HepG2 (cell line): ENCODE data around the gene TASOR. TPM values are rescaled to one million over a fixed set of nuclear protein-coding genes. Genes with fewer than 3 reads are reported as not detected.

Source experiments
- BORCS8-MEF2B ChIP-seq: sonication (generic); formaldehyde crosslinking; IDR thresholded peaks from 2 replicates; pipeline ENCODE4 v1.8.0; 2022; ENCODE audit warnings: mild to moderate bottlenecking, missing genetic modification reagents
- DRAP1 ChIP-seq: IDR thresholded peaks from 2 replicates; pipeline ENCODE4 v1.6.1; 2016; ENCODE audit warnings: missing genetic modification reagents, missing compliant biosample characterization
- ETV5 ChIP-seq: IDR thresholded peaks from 2 replicates; pipeline ENCODE4 v1.6.1; 2018; ENCODE audit warnings: missing biosample characterization, missing genetic modification reagents, inconsistent platforms, borderline replicate concordance
- GATAD1 ChIP-seq: IDR thresholded peaks from 2 replicates; pipeline ENCODE4 v1.6.1; 2016; ENCODE audit warnings: missing genetic modification reagents, missing compliant biosample characterization
- GLMP ChIP-seq: sonication (generic); formaldehyde crosslinking; IDR thresholded peaks from 2 replicates; pipeline ENCODE4 v1.9.0; 2021; ENCODE audit warnings: missing genetic modification reagents, mild to moderate bottlenecking, borderline replicate concordance
- HMGXB4 ChIP-seq, 2 experiments: sonication (generic) in 1 of 2; formaldehyde crosslinking in 1 of 2; IDR thresholded peaks; 2 replicates each; pipeline versions ENCODE4 v1.4.0 to v1.6.1; 2018 to 2020; ENCODE audit warnings: missing genetic modification reagents in 2 of 2, borderline replicate concordance in 1 of 2, low read depth in 1 of 2, mild to moderate bottlenecking in 1 of 2, missing biosample characterization in 1 of 2
- KDM5B ChIP-seq: sonication (generic); formaldehyde crosslinking; IDR thresholded peaks from 2 replicates; pipeline ENCODE4 v1.4.0; 2020; ENCODE audit warnings: missing genetic modification reagents, mild to moderate bottlenecking, borderline replicate concordance
- MAFK ChIP-seq, 2 experiments: IDR thresholded peaks in 1 of 2; conservative IDR thresholded peaks in 1 of 2; 2 replicates each; pipeline ENCODE4 v1.6.1; 2011; ENCODE audit warnings: improper control_type of control experiment in 2 of 2, low read length in 2 of 2
- PHF20 ChIP-seq: sonication (generic); formaldehyde crosslinking; IDR thresholded peaks from 2 replicates; pipeline ENCODE4 v1.5.0; 2020; ENCODE audit warnings: mild to moderate bottlenecking, missing genetic modification reagents
- POLR2G ChIP-seq: fragments of 200-400 bp; formaldehyde crosslinking; IDR thresholded peaks from 2 replicates; pipeline ENCODE4 v1.6.1; 2018; ENCODE audit warnings: mild to moderate bottlenecking, low read depth, low read length, moderate library complexity
- RBFOX2 ChIP-seq: fragments of 200-400 bp; formaldehyde crosslinking; IDR thresholded peaks from 2 replicates; pipeline ENCODE4 v1.6.1; 2017; ENCODE audit warnings: low read depth, mild to moderate bottlenecking, low read length
- RCOR2 ChIP-seq: IDR thresholded peaks from 2 replicates; pipeline ENCODE4 v1.6.1; 2016; ENCODE audit warnings: missing biosample characterization, missing genetic modification reagents
- SATB2 ChIP-seq: sonication (generic); formaldehyde crosslinking; IDR thresholded peaks from 2 replicates; pipeline ENCODE4 v1.5.0; 2020; ENCODE audit warnings: missing genetic modification reagents
- SIN3A ChIP-seq: IDR thresholded peaks from 2 replicates; pipeline ENCODE4 v1.6.1; 2011; ENCODE audit warnings: low read depth, mild to moderate bottlenecking, control low read depth, low read length, borderline replicate concordance
- STAT5B ChIP-seq: sonication (generic); formaldehyde crosslinking; IDR thresholded peaks from 2 replicates; pipeline ENCODE4 v1.4.0; 2020; ENCODE audit warnings: missing genetic modification reagents
- ZBTB7A ChIP-seq: sonication (generic); formaldehyde crosslinking; IDR thresholded peaks from 2 replicates; pipeline ENCODE4 v1.8.0; 2022; ENCODE audit warnings: mild to moderate bottlenecking, missing genetic modification reagents
- ZNF282 ChIP-seq: fragments of 450-650 bp; IDR thresholded peaks from 2 replicates; pipeline ENCODE4 v1.6.1; 2018; ENCODE audit not compliant: partially characterized antibody
- ZNF292 ChIP-seq: sonication (generic); formaldehyde crosslinking; IDR thresholded peaks from 2 replicates; pipeline ENCODE4 v1.8.1; 2022; ENCODE audit warnings: mild to moderate bottlenecking, low read depth, missing genetic modification reagents, borderline replicate concordance
- ZNF335 ChIP-seq: sonication (generic); formaldehyde crosslinking; IDR thresholded peaks from 2 replicates; pipeline ENCODE4 v1.4.0; 2020; ENCODE audit warnings: missing genetic modification reagents
- ZNF510 ChIP-seq: sonication (generic); formaldehyde crosslinking; IDR thresholded peaks from 2 replicates; pipeline ENCODE4 v1.4.0; 2020; ENCODE audit warnings: low read depth, mild to moderate bottlenecking, missing genetic modification reagents
- ZNF549 ChIP-seq: sonication (generic); formaldehyde crosslinking; IDR thresholded peaks from 2 replicates; pipeline ENCODE4 v1.5.0; 2020; ENCODE audit warnings: missing genetic modification reagents
- ZNF644 ChIP-seq: IDR thresholded peaks from 2 replicates; pipeline ENCODE4 v1.6.1; 2016; ENCODE audit warnings: low read depth
- ZNF687 ChIP-seq: sonication (generic); formaldehyde crosslinking; IDR thresholded peaks from 2 replicates; pipeline ENCODE4 v1.5.1; 2020; ENCODE audit warnings: mild to moderate bottlenecking, missing genetic modification reagents, moderate library complexity
- polyA plus RNA-seq, 8 experiments: library from polyadenylated mRNA; depleted of rRNA in 3 of 8; stranded (reverse) in 7 of 8; unstranded in 1 of 8; fragments of >200 nt; fragmentation: Illumina TruSeq in 4 of 8; extraction: Trizol in 4 of 8; gene quantifications; 2 replicates each; pipeline versions ENCODE4 v1.2.1 to v1.2.3, GENCODE V29; 2011 to 2016; ENCODE audit warnings: low read depth in 4 of 8, missing spikeins in 1 of 8, mixed read lengths in 1 of 8; ENCODE audit not compliant: insufficient read depth in 1 of 8
- total RNA-seq, 5 experiments: library from RNA; depleted of rRNA; stranded (reverse); fragments of >200 nt; fragmentation: Illumina TruSeq; extraction: Trizol; gene quantifications; 2 replicates each; pipeline ENCODE4 v1.2.3, GENCODE V29; 2016; ENCODE audit warnings: low read depth in 1 of 5

Gene TASOR
- total and polyA plus RNA-seq, 2 of the 13 experiments (the other 11 are each of a cell fraction or from before 2014, with no cell fraction given), result 20.1 to 32.5 TPM

- TF ChIP-seq HMGXB4 (CRISPR knock-in tag; IDR thresholded peaks at IDR 0.05; ENCODE audit: borderline replicate concordance in 1 of 2, low read depth in 1 of 2), result peak in 1 of 2 experiments; percentile 72; a peak in 3 of 4 replicates
- TF ChIP-seq MAFK (conservative IDR thresholded peaks at IDR 0.05 in 1 of 2, IDR thresholded peaks at IDR 0.05 in 1 of 2; ENCODE audit: low read length in 2 of 2), result no peak
- TF ChIP-seq RCOR2, result no peak
- peak; percentile 95 for TF ChIP-seq RBFOX2
- TF ChIP-seq SIN3A, result 0 out of 2 replicates have a peak, but pooled peaks have one; percentile 46
- no peak for TF ChIP-seq ZNF644 (CRISPR knock-in tag)
- TF ChIP-seq PHF20, result no peak
- TF ChIP-seq KDM5B, result peak; percentile 85
- TF ChIP-seq ZNF282, result no peak
- 0 out of 2 replicates have a peak, but pooled peaks have one; percentile 30 for TF ChIP-seq DRAP1 (CRISPR knock-in tag)
- TF ChIP-seq GLMP (CRISPR knock-in tag), result peak; percentile 65; the same call in 1 of the 2 replicates
- peak; percentile 51; the same call in 1 of the 2 replicates for TF ChIP-seq STAT5B (CRISPR knock-in tag)
- peak; percentile 32; the same call in 1 of the 2 replicates for TF ChIP-seq ZBTB7A (CRISPR knock-in tag)
- TF ChIP-seq ZNF292 (CRISPR knock-in tag), result peak; percentile 70
- 0 out of 2 replicates have a peak, but pooled peaks have one; percentile 28 for TF ChIP-seq GATAD1 (CRISPR knock-in tag)
- peak; percentile 89 for TF ChIP-seq POLR2G
- TF ChIP-seq ZNF549 (CRISPR knock-in tag), result no peak
- 0 out of 2 replicates have a peak, but pooled peaks have one; percentile 81 for TF ChIP-seq ZNF510 (CRISPR knock-in tag)
- no peak for TF ChIP-seq SATB2 (CRISPR knock-in tag)
- TF ChIP-seq BORCS8-MEF2B, result 0 out of 2 replicates have a peak, but pooled peaks have one; percentile 56
- TF ChIP-seq ETV5, result peak; percentile 47
- TF ChIP-seq ZNF687 (CRISPR knock-in tag), result peak; percentile 96
- 0 out of 2 replicates have a peak, but pooled peaks have one; percentile 11 for TF ChIP-seq ZNF335
Observed at GRCh38 chr3:56682462-56683121, 473 bp downstream of the TASOR start (continued).
